ENCODE measurements around the gene SAFB2.

The SAFB2 gene

GRCh38 chr19:5625641-5626040 lies 3.1 kb upstream of the SAFB2 start:
- peaks cover 22% of the 10 kb centered on the region for H3K36me3 ChIP-seq (ENCODE audit: control insufficient read depth, insufficient read depth, low read length)
- H3K4me3 ChIP-seq (replicated peaks; ENCODE audit: low read depth, low read length): peak overlapping the region; percentile 77; the same call in 1 of the 2 replicates
- H3K27me3 ChIP-seq (replicated peaks; ENCODE audit: control insufficient read depth, insufficient read depth, low read length): no peaks in the 10 kb centered on the region

GRCh38 chr19:5624741-5625278 lies 2.2 kb upstream of the SAFB2 start:
- peaks cover 22% of the 10 kb centered on the region for H3K36me3 ChIP-seq (ENCODE audit: control insufficient read depth, insufficient read depth, low read length)
- H3K4me3 ChIP-seq (replicated peaks; ENCODE audit: low read depth, low read length): peak overlapping the region; percentile 77
- DNase-seq (ENCODE audit: extremely low read depth, insufficient read length): no peak
- no peaks in the 10 kb centered on the region for H3K27me3 ChIP-seq (replicated peaks; ENCODE audit: control insufficient read depth, insufficient read depth, low read length)
- no peak for TF ChIP-seq CTCF (IDR thresholded peaks at IDR 0.05; ENCODE audit: insufficient read depth, low read length, poor library complexity, severe bottlenecking)

More at GRCh38 chr19:5625641-5626040, 3.1 kb upstream of the SAFB2 start:
- no peak for DNase-seq (ENCODE audit: extremely low read depth, insufficient read length)
- no peak for TF ChIP-seq CTCF (IDR thresholded peaks at IDR 0.05; ENCODE audit: insufficient read depth, low read length, poor library complexity, severe bottlenecking)

GRCh38 chr19:5624018-5624663 lies 1.6 kb upstream of the SAFB2 start:
- Histone ChIP-seq H3K27me3 (replicated peaks; ENCODE audit: control insufficient read depth, insufficient read depth, low read length) (no peaks in the 10 kb centered on the region), H3K36me3 (ENCODE audit: control insufficient read depth, insufficient read depth, low read length) (peaks cover 22% of the 10 kb centered on the region), H3K4me3 (replicated peaks; ENCODE audit: low read depth, low read length) (peak overlapping the region; percentile 77)
- no peak for DNase-seq (ENCODE audit: extremely low read depth, insufficient read length)
- no peak for TF ChIP-seq CTCF (IDR thresholded peaks at IDR 0.05; ENCODE audit: insufficient read depth, low read length, poor library complexity, severe bottlenecking)

GRCh38 chr19:5623397-5624017 lies 931 bp upstream of the SAFB2 start:
- no peak for DNase-seq (ENCODE audit: extremely low read depth, insufficient read length)
- H3K27me3 ChIP-seq (replicated peaks; ENCODE audit: control insufficient read depth, insufficient read depth, low read length): no peaks in the 10 kb centered on the region
- TF ChIP-seq CTCF (IDR thresholded peaks at IDR 0.05; ENCODE audit: insufficient read depth, low read length, poor library complexity, severe bottlenecking): no peak
- H3K4me3 ChIP-seq (replicated peaks; ENCODE audit: low read depth, low read length): peak overlapping the region; percentile 77
- H3K36me3 ChIP-seq (ENCODE audit: control insufficient read depth, insufficient read depth, low read length): peaks cover 22% of the 10 kb centered on the region

- TF ChIP-seq CTCF (IDR thresholded peaks at IDR 0.05; ENCODE audit: insufficient read depth, low read length, poor library complexity, severe bottlenecking): no peak
- DNase-seq (ENCODE audit: extremely low read depth, insufficient read length): no peak
- peaks cover 19% of the 10 kb centered on the region for H3K36me3 ChIP-seq (ENCODE audit: control insufficient read depth, insufficient read depth, low read length)
- H3K27me3 ChIP-seq (replicated peaks; ENCODE audit: control insufficient read depth, insufficient read depth, low read length): no peaks in the 10 kb centered on the region
- peak overlapping the region; percentile 84 for H3K4me3 ChIP-seq (replicated peaks; ENCODE audit: low read depth, low read length)
These were observed 571 bp downstream of the SAFB2 start for GRCh38 chr19:5621945-5622464.
